ENCODE measurements around the gene TNKS2. TPM values are rescaled to one million over a fixed set of nuclear protein-coding genes. Genes with fewer than 3 reads are reported as not detected.

The TNKS2 gene
- total RNA-seq, 1 experiment from 2014 or later, result 25.4 TPM

GRCh38 chr10:91860885-91861284 is 62.7 kb downstream of the TNKS2 start:
- no peak for DNase-seq
- intact Hi-C loops (cut with micrococcal nuclease; ENCODE audit: unreplicated experiment), result no loop called here
- Histone ChIP-seq H3F3A (ENCODE audit: insufficient read depth, low read depth) (no peaks in the 10 kb centered on the region), H3K27ac (no peak overlapping the region), H2AFZ (no peak overlapping the region), H3K9me3 (ENCODE audit: insufficient read depth, low read depth) (no peaks in the 10 kb centered on the region), H3K9me2 (ENCODE audit: insufficient read depth) (no peaks in the 10 kb centered on the region), H3K79me2 (ENCODE audit: low read depth) (no peaks in the 10 kb centered on the region), H3K4me1 (replicated peaks; ENCODE audit: insufficient read depth) (no peaks in the 10 kb centered on the region), H4K20me1 (ENCODE audit: insufficient read depth) (no peaks in the 10 kb centered on the region; the same call in 1 of the 2 replicates), H3K4me3 (no peak overlapping the region), H3K27me3 (ENCODE audit: insufficient read depth, low read depth) (no peaks in the 10 kb centered on the region), H3K36me3 (ENCODE audit: low read depth) (peaks cover 6% of the 10 kb centered on the region; the same call in 1 of the 2 replicates), H3K4me2 (no peak overlapping the region)
- no TSS peak for BruUV-seq (replicated peaks)
- ChIA-PET CTCF (no interaction called here), POLR2A (ENCODE audit: unreplicated experiment) (no interaction called here)
- TF ChIP-seq EZH2 (IDR thresholded peaks at IDR 0.05; ENCODE audit: low read depth), result no peak
- TF ChIP-seq, protein P1, sequence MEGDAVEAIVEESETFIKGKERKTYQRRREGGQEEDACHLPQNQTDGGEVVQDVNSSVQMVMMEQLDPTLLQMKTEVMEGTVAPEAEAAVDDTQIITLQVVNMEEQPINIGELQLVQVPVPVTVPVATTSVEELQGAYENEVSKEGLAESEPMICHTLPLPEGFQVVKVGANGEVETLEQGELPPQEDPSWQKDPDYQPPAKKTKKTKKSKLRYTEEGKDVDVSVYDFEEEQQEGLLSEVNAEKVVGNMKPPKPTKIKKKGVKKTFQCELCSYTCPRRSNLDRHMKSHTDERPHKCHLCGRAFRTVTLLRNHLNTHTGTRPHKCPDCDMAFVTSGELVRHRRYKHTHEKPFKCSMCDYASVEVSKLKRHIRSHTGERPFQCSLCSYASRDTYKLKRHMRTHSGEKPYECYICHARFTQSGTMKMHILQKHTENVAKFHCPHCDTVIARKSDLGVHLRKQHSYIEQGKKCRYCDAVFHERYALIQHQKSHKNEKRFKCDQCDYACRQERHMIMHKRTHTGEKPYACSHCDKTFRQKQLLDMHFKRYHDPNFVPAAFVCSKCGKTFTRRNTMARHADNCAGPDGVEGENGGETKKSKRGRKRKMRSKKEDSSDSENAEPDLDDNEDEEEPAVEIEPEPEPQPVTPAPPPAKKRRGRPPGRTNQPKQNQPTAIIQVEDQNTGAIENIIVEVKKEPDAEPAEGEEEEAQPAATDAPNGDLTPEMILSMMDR (conservative IDR thresholded peaks at IDR 0.05), result no peak

- no peaks in the 10 kb centered on the region for H3K27me3 ChIP-seq (ENCODE audit: insufficient read depth, low read depth)
- no peaks in the 10 kb centered on the region; the same call in 1 of the 2 replicates for H4K20me1 ChIP-seq (ENCODE audit: insufficient read depth)
- intact Hi-C loops (cut with micrococcal nuclease; ENCODE audit: unreplicated experiment), result no loop called here
- no peaks in the 10 kb centered on the region for H3K9me2 ChIP-seq (ENCODE audit: insufficient read depth)
- 0 out of 2 replicates have a peak, but pooled peaks cover 3% of the 10 kb centered on the region for H3K36me3 ChIP-seq (ENCODE audit: low read depth)
- no TSS peak for BruUV-seq (replicated peaks)
- H3K79me2 ChIP-seq (ENCODE audit: low read depth), result no peaks in the 10 kb centered on the region
- H3K4me1 ChIP-seq (replicated peaks; ENCODE audit: insufficient read depth), result no peaks in the 10 kb centered on the region
- H3K27ac ChIP-seq, result no peak overlapping the region
- POLR2A ChIA-PET (ENCODE audit: unreplicated experiment), result no interaction called here
- no peak for DNase-seq
- TF ChIP-seq EZH2 (IDR thresholded peaks at IDR 0.05; ENCODE audit: low read depth), result no peak
- TF ChIP-seq, protein P1 (conservative IDR thresholded peaks at IDR 0.05), result no peak
- no peaks in the 10 kb centered on the region for H3K9me3 ChIP-seq (ENCODE audit: insufficient read depth, low read depth)
- CTCF ChIA-PET, result no interaction called here
- H3F3A ChIP-seq (ENCODE audit: insufficient read depth, low read depth), result peaks cover 3% of the 10 kb centered on the region; the same call in 1 of the 2 replicates
- H3K4me3 ChIP-seq, result no peak overlapping the region
- no peak overlapping the region for H2AFZ ChIP-seq
- H3K4me2 ChIP-seq, result no peak overlapping the region
Observed at GRCh38 chr10:91864099-91864498, 65.9 kb downstream of the TNKS2 start.

DNA sequence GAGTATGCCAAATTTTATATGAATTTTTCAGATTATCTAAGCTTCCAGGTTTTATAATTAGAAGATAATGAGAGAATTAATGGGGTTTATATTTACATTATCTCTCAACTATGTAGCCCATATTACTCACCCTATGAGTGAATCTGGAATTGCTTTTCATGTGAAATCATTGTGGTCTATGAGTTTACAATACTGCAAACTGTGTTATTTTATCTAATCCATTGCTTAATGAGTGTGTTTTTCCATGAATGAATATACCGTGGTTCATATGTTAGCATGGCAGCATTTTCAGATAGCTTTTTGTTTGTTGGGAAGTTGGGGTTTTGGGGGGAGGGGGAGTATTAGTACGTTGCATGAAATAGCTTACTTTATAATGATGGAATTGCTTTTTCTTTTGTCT is 66.5 kb downstream of the TNKS2 start:
- Histone ChIP-seq H4K20me1 (ENCODE audit: insufficient read depth) (no peaks in the 10 kb centered on the region; the same call in 1 of the 2 replicates), H2AFZ (no peak overlapping the region), H3F3A (ENCODE audit: insufficient read depth, low read depth) (peaks cover 3% of the 10 kb centered on the region; the same call in 1 of the 2 replicates), H3K4me2 (no peak overlapping the region), H3K79me2 (ENCODE audit: low read depth) (no peaks in the 10 kb centered on the region), H3K4me3 (no peak overlapping the region), H3K36me3 (ENCODE audit: low read depth) (0 out of 2 replicates have a peak, but pooled peaks cover 3% of the 10 kb centered on the region), H3K27me3 (ENCODE audit: insufficient read depth, low read depth) (no peaks in the 10 kb centered on the region), H3K4me1 (replicated peaks; ENCODE audit: insufficient read depth) (no peaks in the 10 kb centered on the region), H3K27ac (no peak overlapping the region), H3K9me2 (ENCODE audit: insufficient read depth) (no peaks in the 10 kb centered on the region), H3K9me3 (ENCODE audit: insufficient read depth, low read depth) (no peaks in the 10 kb centered on the region)
- no peak for TF ChIP-seq EZH2 (IDR thresholded peaks at IDR 0.05; ENCODE audit: low read depth)
- TF ChIP-seq, protein P1 (conservative IDR thresholded peaks at IDR 0.05), result no peak
- intact Hi-C loops (cut with micrococcal nuclease; ENCODE audit: unreplicated experiment), result no loop called here
- CTCF ChIA-PET, result no interaction called here
- no peak for DNase-seq
- POLR2A ChIA-PET (ENCODE audit: unreplicated experiment), result no interaction called here
- BruUV-seq (replicated peaks), result no TSS peak
